ENCODE measurements around the gene CDR2.

- no peak for TF ChIP-seq CTCF (IDR thresholded peaks at IDR 0.05)
- TF ChIP-seq POLR2A (IDR thresholded peaks at IDR 0.05) = no peak
Measured at GRCh38 chr16:22379656-22380055, 5.2 kb upstream of the CDR2 start.

Measured in Peyer's patch (tissue), 4 donors.